ENCODE results near the gene DMRTB1. TPM values are rescaled to one million over a fixed set of nuclear protein-coding genes. Genes with fewer than 3 reads are reported as not detected.

DMRTB1 gene
- total and polyA plus RNA-seq, 2 of the 8 experiments (the other 6 are each of a cell fraction or from before 2014, with no cell fraction given) = 0.06 to 0.35 TPM

DNA sequence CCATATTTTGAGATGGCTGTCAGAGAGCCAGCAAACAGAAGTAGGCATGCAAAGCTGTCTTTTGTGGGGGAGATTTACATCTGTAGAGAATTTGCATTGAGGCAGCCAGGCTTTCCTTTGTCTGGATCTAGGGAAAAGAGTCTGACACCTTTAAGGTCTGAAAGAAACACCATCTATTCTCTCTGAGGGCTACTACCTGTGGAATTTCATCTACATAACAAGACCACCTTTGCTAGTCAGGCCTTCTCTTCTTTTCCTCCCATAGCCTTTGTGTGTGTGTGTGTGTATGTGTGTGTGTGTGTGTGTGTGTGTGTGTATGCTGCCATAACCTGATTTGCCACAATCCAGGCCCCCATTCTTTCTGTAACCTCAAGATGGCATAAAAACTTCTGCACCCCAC, 28.4 kb upstream of the DMRTB1 start (continued):
- TF ChIP-seq BACH1 (IDR thresholded peaks at IDR 0.05; ENCODE audit: low read length) = no peak
- TF ChIP-seq SP1 (IDR thresholded peaks at IDR 0.05; ENCODE audit: low read depth, low read length) = peak; percentile 85
- TF ChIP-seq, protein P1, sequence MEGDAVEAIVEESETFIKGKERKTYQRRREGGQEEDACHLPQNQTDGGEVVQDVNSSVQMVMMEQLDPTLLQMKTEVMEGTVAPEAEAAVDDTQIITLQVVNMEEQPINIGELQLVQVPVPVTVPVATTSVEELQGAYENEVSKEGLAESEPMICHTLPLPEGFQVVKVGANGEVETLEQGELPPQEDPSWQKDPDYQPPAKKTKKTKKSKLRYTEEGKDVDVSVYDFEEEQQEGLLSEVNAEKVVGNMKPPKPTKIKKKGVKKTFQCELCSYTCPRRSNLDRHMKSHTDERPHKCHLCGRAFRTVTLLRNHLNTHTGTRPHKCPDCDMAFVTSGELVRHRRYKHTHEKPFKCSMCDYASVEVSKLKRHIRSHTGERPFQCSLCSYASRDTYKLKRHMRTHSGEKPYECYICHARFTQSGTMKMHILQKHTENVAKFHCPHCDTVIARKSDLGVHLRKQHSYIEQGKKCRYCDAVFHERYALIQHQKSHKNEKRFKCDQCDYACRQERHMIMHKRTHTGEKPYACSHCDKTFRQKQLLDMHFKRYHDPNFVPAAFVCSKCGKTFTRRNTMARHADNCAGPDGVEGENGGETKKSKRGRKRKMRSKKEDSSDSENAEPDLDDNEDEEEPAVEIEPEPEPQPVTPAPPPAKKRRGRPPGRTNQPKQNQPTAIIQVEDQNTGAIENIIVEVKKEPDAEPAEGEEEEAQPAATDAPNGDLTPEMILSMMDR (IDR thresholded peaks at IDR 0.05; ENCODE audit: control extremely low read depth in 1 of 3, insufficient read depth in 1 of 3, low read depth in 1 of 3, low read length in 3 of 3) = no peak
- no peak for TF ChIP-seq CHD1 (IDR thresholded peaks at IDR 0.05; ENCODE audit: low read depth, low read length)
- peak; percentile 41; the same call in 1 of the 2 replicates for TF ChIP-seq CREB1 (IDR thresholded peaks at IDR 0.05)
- no peak for TF ChIP-seq RXRA (IDR thresholded peaks at IDR 0.05; ENCODE audit: insufficient read depth, low read depth, low read length)
- no peak for TF ChIP-seq HDAC6 (IDR thresholded peaks at IDR 0.05; ENCODE audit: low read depth, low read length)
- TF ChIP-seq CTBP2 (IDR thresholded peaks at IDR 0.05; ENCODE audit: borderline replicate concordance, insufficient read depth, insufficient read length, low read length) = no peak
- no peak for TF ChIP-seq RBBP5 (IDR thresholded peaks at IDR 0.05; ENCODE audit: borderline replicate concordance, low read depth, low read length)
- TF ChIP-seq NANOG (IDR thresholded peaks at IDR 0.05; ENCODE audit: insufficient read depth, low read depth, low read length, poor library complexity, severe bottlenecking) = peak; percentile 28
- TF ChIP-seq KDM4A (IDR thresholded peaks at IDR 0.05; ENCODE audit: low read depth, low read length, severe bottlenecking) = no peak
- TF ChIP-seq SUZ12 (IDR thresholded peaks at IDR 0.05; ENCODE audit: low read length) = no peak
- TF ChIP-seq CBX8 (IDR thresholded peaks at IDR 0.05; ENCODE audit: borderline replicate concordance, low read depth, low read length) = no peak
- no peak for TF ChIP-seq JUN (IDR thresholded peaks at IDR 0.05; ENCODE audit: low read depth, low read length)
- no peak for TF ChIP-seq SP4 (IDR thresholded peaks at IDR 0.05; ENCODE audit: low read length)
- no peak; a peak in 1 of 3 replicates for TF ChIP-seq EP300 (IDR thresholded peaks at IDR 0.05; ENCODE audit: borderline replicate concordance in 1 of 2, low read depth in 2 of 2, low read length in 2 of 2)
- no peak for TF ChIP-seq TAF7 (optimal IDR thresholded peaks at IDR 0.05; ENCODE audit: borderline replicate concordance, low read depth, low read length)
- peak; percentile 69; the same call in 1 of the 2 replicates for TF ChIP-seq YY1 (IDR thresholded peaks at IDR 0.05; ENCODE audit: low read depth, low read length)
- TF ChIP-seq POU5F1 (IDR thresholded peaks at IDR 0.05; ENCODE audit: low read depth, low read length) = peak; percentile 25; the same call in 1 of the 2 replicates
- TF ChIP-seq POLR2A (IDR thresholded peaks at IDR 0.05; ENCODE audit: control extremely low read depth in 1 of 2, low read depth in 2 of 2, low read length in 2 of 2) = no peak
- TF ChIP-seq ASH2L (IDR thresholded peaks at IDR 0.05; ENCODE audit: low read length) = peak; percentile 29
- no peak for TF ChIP-seq SIX5 (IDR thresholded peaks at IDR 0.05; ENCODE audit: low read depth, low read length)
- peak; percentile 34 to 81; a peak in 1 of 4 replicates for TF ChIP-seq HDAC2 (IDR thresholded peaks at IDR 0.05; ENCODE audit: borderline replicate concordance in 1 of 2, low read depth in 2 of 2, low read length in 2 of 2)
- TF ChIP-seq ZNF274 (IDR thresholded peaks at IDR 0.05; ENCODE audit: borderline replicate concordance, extremely low read depth, low read length) = no peak
